Stimulated activated CD4-positive, alpha-beta T cell treated with anti-CD3 and anti-CD28 coated beads, Interleukin-2, amount 100 ng/mL, for 24 hours (primary cell): ENCODE data around the gene MYRF.

Experiments
- DNase-seq, 2 donors: peaks; one replicate each; pipeline ENCODE4 v3.0.0-alpha.2; 2020

MYRF gene

GRCh38 chr11:61778357-61778886 lies 26.0 kb downstream of the MYRF start:
- no peak for DNase-seq

GRCh38 chr11:61778920-61779650 lies 26.6 kb downstream of the MYRF start:
- no peak for DNase-seq

GRCh38 chr11:61779666-61780525 lies 27.5 kb downstream of the MYRF start:
- no peak for DNase-seq

GRCh38 chr11:61780581-61781162 lies 28.2 kb downstream of the MYRF start:
- no peak for DNase-seq

- no peak for DNase-seq
Observed at GRCh38 chr11:61781585-61781984, 29.1 kb downstream of the MYRF start.

- no peak for DNase-seq
Observed at GRCh38 chr11:61782299-61782698, 29.9 kb downstream of the MYRF start.

GRCh38 chr11:61782841-61783240 lies 30.4 kb downstream of the MYRF start:
- DNase-seq, result no peak

- DNase-seq, result no peak
Observed at GRCh38 chr11:61783717-61784505, 31.5 kb downstream of the MYRF start.

- DNase-seq, result no peak
Observed at GRCh38 chr11:61784506-61784805, 32.0 kb downstream of the MYRF start.

GRCh38 chr11:61785837-61786402 lies 33.5 kb downstream of the MYRF start:
- DNase-seq, result no peak

GRCh38 chr11:61787928-61788491 lies 35.6 kb downstream of the MYRF start:
- no peak for DNase-seq

- peak; percentile 42 to 51 for DNase-seq
Observed at GRCh38 chr11:61791737-61792309, 39.4 kb downstream of the MYRF start.

- DNase-seq, result peak; percentile 88 to 89
Observed at GRCh38 chr11:61792310-61793082, 40.1 kb downstream of the MYRF start, which contains the start of the genes FEN1 and TMEM258. Gene FEN1, plus strand, starts transcription at chr11:61792911. Its CDS starts 2,451 bp downstream, at chr11:61795362. Gene TMEM258, minus strand, starts transcription at chr11:61792599. Its CDS starts 41 bp downstream, at chr11:61792558.

GRCh38 chr11:61793083-61793828 lies 40.8 kb downstream of the MYRF start:
- peak in 1 of 2 donors; percentile 17 for DNase-seq

GRCh38 chr11:61793829-61794204 lies 41.4 kb downstream of the MYRF start:
- DNase-seq, result no peak

GRCh38 chr11:61794579-61794978 lies 42.1 kb downstream of the MYRF start:
- DNase-seq, result no peak

GRCh38 chr11:61795459-61795858 lies 43.0 kb downstream of the MYRF start:
- no peak for DNase-seq

GRCh38 chr11:61795876-61796526 lies 43.6 kb downstream of the MYRF start:
- DNase-seq, result no peak

- DNase-seq, result peak; percentile 59 to 71
Observed at GRCh38 chr11:61797263-61797944, 45.0 kb downstream of the MYRF start.
